HG03575 (cell line): ENCODE data around the gene NOX4.
"Not testable (repeated sequence)": the region's sequence is repeated elsewhere in the genome, so short reads cannot be mapped to it uniquely, and the experiment has no call there.

Source experiments
- ATAC-seq: cut with Tn5 transposase; IDR thresholded peaks from one replicate; pipeline ENCODE4 v1.9.1; 2021; ENCODE audit not compliant: unreplicated experiment, insufficient number of reproducible peaks, low FRiP score; ENCODE audit errors: extremely low read depth

The NOX4 gene

DNA sequence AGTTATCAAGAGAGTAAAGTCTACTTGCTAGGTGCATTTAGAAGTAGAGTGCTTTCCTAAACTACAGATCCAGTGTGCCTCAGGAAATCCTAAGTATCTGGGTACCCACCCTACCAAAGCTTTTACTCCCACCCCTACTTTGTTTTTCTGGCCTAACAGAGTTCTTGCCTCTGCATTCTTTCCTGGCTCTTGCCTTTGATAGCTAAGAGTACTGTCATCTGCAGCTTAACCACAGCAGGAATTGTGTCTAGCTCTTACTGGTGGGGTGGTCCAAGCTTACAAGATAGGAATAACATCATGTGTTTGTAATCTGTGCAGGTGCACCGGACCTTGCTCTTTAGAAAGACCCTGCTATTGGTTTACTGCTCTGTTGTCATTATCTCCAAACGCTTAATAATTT lies 82.7 kb downstream of the NOX4 start:
- not testable (repeated sequence) for ATAC-seq

DNA sequence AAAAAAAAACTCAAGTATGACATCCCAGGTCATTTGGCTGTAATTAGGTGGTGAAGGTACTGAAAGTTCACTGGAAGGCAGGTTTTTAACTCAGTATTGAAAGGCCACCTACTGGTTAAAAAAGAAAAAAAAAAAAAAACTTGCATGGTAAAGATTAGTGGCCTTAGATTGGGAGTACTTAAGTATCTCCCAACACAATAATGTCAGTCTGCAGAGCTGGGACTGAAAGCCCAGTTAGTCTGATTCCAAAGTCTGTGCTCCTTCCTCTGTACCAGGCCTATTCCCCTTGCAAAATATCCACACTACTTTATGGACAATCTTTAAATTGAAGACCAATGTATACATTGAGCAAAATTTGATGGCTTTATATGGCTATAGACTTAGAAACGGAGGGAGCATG lies 85.5 kb downstream of the NOX4 start:
- no peak for ATAC-seq

- not testable (repeated sequence) for ATAC-seq
Observed at GRCh38 chr11:89391654-89392053, 99.5 kb downstream of the NOX4 start.

DNA sequence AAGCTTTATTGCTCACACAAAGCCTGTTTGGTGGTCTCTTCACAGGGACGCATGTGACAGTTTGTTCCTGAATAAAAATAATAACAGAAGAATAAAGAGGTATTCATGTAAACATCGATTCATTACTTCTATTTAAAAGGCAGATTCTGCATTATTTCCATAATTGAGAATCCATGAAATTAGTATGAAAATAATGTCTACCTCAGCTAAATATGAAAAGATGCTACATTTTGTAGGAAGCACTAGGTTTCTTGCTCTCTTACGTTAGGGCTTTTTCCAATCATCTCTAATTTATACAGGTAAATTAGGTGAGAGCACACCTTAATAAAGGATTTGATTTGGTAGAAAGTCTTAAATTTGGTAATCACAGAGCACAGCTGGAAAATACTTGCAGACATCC lies 103.7 kb downstream of the NOX4 start:
- ATAC-seq = not testable (repeated sequence)

DNA sequence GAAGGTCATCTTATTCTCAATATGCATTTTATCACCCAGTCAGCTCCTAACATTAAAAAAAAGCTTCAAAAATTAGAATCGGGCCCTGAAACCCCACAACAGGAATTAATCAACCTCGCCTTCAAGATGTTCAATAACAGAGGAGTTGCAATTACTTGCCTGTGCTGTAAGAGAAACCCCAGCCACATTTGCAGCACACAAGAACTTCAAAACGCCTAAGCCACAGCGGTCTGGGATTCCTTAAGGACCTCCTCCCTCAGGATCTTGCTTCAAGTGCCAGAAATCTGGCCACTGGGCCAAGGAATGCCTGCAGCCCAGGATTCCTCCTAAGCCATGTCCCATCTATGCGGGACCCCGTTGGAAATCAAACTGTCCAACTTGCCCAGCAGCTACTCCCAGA lies 108.2 kb downstream of the NOX4 start:
- not testable (repeated sequence) for ATAC-seq

GRCh38 chr11:89381094-89381493 lies 110.1 kb downstream of the NOX4 start:
- no peak for ATAC-seq

GRCh38 chr11:89379976-89380771 lies 111.0 kb downstream of the NOX4 start:
- ATAC-seq = not testable (repeated sequence)

GRCh38 chr11:89378986-89379385 lies 112.2 kb downstream of the NOX4 start:
- ATAC-seq = not testable (repeated sequence)

DNA sequence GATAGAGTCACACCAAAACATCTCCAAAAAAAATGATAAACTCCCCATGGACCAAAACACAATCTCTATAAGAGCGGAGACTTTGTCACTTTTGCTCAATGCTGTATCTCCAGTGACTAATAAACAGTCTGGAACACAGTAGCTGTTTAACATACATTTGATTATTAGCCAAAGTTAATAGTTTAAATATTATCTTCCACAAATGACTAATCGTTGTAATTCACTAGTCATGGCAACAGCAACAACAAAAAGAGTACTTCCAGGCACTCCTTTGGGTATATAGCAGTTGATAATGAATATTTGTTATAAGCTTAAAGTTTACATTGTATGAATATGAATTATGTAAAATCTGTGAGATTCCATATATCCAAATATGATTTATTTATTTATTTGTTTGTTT lies 121.8 kb downstream of the NOX4 start:
- ATAC-seq = not testable (repeated sequence)

- ATAC-seq = not testable (repeated sequence)
Observed at GRCh38 chr11:89364856-89365255, 126.3 kb downstream of the NOX4 start.

DNA sequence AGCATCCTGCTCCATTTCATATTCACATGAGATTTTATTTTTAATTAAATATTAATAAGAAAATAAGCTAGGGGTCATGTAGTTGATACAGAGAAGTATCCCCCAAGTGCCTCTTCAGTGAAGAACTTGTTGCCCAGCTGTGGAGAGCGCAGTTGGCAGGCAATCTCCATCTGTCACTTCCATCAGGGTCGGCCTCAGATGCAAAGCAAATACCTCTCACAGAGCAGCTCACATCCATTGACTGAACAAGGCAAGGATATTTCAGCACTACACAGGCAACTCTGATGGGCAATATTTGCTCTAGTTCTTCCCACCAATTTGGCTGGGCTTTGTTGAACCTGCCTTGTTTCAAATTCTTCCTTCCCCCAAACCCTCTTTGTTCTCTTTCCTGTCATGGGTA lies 129.4 kb downstream of the NOX4 start:
- ATAC-seq = no peak

DNA sequence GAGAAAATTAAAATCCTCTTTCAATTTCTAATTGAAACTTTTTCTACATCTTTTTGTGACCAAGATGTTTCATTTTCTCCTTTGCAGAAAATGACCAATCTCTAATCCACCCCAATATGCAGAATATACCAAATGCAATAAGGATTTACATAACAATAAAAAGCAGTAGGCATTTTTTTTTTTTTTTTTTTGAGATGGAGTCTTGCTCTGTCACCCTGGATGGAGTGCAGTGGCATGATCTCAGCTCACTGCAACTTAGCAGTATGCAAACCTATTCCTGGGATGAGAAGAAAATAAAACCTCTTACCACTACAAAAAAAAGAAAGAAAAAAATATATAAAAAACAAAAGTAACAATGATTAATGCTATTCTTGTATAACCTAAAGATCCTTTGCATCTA lies 132.0 kb downstream of the NOX4 start:
- not testable (repeated sequence) for ATAC-seq

GRCh38 chr11:89358761-89359160 lies 132.4 kb downstream of the NOX4 start:
- ATAC-seq = no peak

DNA sequence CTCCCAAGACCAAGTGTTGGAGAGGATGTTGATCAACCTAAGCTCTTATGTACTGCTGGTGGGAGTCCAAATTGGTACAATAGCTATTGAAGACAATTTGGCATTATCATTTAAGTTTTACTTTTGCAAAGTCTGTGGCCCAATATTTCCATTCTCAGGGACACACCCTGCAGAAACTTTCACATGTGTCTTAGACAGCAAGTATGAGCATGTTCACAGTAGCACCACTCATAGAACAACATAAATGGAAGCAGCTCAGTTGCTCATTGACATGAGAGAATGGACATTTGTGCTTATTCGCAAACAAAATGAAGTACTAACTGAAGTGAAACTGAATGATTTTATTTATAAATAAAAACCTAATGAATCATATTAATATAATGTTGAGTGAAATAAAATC lies 135.5 kb downstream of the NOX4 start:
- ATAC-seq = no peak

GRCh38 chr11:89354513-89354912 lies 136.7 kb downstream of the NOX4 start:
- ATAC-seq = not testable (repeated sequence)

DNA sequence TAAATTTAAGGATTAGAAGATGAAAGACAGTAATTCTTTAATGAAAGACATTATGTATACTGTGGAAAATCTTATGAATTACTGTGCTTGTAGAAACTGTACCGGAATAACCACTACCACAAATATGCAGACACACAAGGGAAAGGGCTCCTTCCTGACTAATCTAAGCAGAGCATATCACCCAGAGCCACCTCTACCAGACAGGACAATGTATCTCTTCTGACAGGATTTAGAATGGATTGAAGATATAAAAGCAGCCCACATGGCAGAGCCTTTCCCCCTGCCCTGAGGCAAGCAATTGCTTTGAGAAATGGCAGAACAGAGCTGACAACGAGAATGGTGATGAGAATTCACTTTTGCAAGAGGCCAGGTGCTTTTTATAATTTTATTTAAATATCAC lies 144.1 kb downstream of the NOX4 start:
- ATAC-seq = no peak

GRCh38 chr11:89346601-89347000 lies 144.6 kb downstream of the NOX4 start:
- no peak for ATAC-seq

GRCh38 chr11:89342880-89343572 lies 148.1 kb downstream of the NOX4 start:
- not testable (repeated sequence) for ATAC-seq

GRCh38 chr11:89340450-89340849 lies 150.7 kb downstream of the NOX4 start:
- not testable (repeated sequence) for ATAC-seq

DNA sequence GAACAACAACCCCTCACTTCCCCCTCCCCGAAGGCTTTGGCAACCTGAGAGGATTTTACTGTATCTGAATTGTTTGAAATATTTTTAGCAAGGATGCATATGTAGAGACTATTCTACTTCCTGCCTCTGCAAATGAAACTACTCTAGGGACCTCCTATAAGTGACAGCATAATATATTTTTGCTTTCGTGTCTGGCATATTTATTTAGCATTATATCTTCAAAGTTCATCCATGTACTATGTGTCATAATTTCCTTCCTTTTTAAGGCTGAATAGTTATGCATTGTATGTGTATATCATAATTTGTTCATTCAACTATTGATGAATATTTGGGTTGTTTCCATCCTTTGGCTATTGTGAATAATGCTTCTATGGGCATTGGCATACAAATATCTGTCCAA lies 153.1 kb downstream of the NOX4 start:
- ATAC-seq = not testable (repeated sequence)
